ENCODE results near the gene TMEM52. TPM values are rescaled to one million over a fixed set of nuclear protein-coding genes. Genes with fewer than 3 reads are reported as not detected.

TMEM52 gene
- total and polyA plus RNA-seq, 9 of the 15 experiments (the other 6 are each of a cell fraction or from before 2014, with no cell fraction given): 0.37 to 22.5 (median 6.8) TPM

- TF ChIP-seq TEAD4 (IDR thresholded peaks at IDR 0.05; ENCODE audit: low read length): no peak
- peak; percentile 72; the same call in 1 of the 2 replicates for TF ChIP-seq TEAD4 (CRISPR knock-in tag; IDR thresholded peaks at IDR 0.05; ENCODE audit: borderline replicate concordance)
- TF ChIP-seq HSF4 (CRISPR knock-in tag; IDR thresholded peaks at IDR 0.05; ENCODE audit: borderline replicate concordance): no peak
- 0 out of 6 replicates have a peak, but pooled peaks of 1 of the 3 experiments have one; percentile 12 for TF ChIP-seq ZBTB11 (CRISPR knock-in tag; IDR thresholded peaks at IDR 0.05)
- TF ChIP-seq MXI1 (IDR thresholded peaks at IDR 0.05; ENCODE audit: low read depth, low read length): no peak
- peak in 1 of 2 experiments; percentile 71; a peak in 2 of 4 replicates for TF ChIP-seq NONO (IDR thresholded peaks at IDR 0.05; ENCODE audit: low read depth in 2 of 2, low read length in 1 of 2)
- TF ChIP-seq ZNF75A (CRISPR knock-in tag; IDR thresholded peaks at IDR 0.05): no peak
- TF ChIP-seq PRMT5 (CRISPR knock-in tag; IDR thresholded peaks at IDR 0.05): no peak
- TF ChIP-seq U2AF1 (optimal IDR thresholded peaks at IDR 0.05; ENCODE audit: low read depth, low read length): peak; percentile 59
- TF ChIP-seq E2F1 (CRISPR knock-in tag; IDR thresholded peaks at IDR 0.05): peak; percentile 31; the same call in 1 of the 2 replicates
- no peak for TF ChIP-seq ZBTB2 (IDR thresholded peaks at IDR 0.05)
- TF ChIP-seq POLR2B (IDR thresholded peaks at IDR 0.05; ENCODE audit: low read depth, partially characterized antibody): no peak
- no peak for TF ChIP-seq ZNF586 (CRISPR knock-in tag; conservative IDR thresholded peaks at IDR 0.05)
- no peak for TF ChIP-seq ZNF408 (CRISPR knock-in tag; IDR thresholded peaks at IDR 0.05; ENCODE audit: low read depth)
- TF ChIP-seq TAF15 (IDR thresholded peaks at IDR 0.05; ENCODE audit: low read depth, low read length): no peak
- no peak for TF ChIP-seq SLC30A9 (CRISPR knock-in tag; IDR thresholded peaks at IDR 0.05)
- no peak for TF ChIP-seq ID3 (CRISPR knock-in tag; IDR thresholded peaks at IDR 0.05)
- TF ChIP-seq ID3 (tag; IDR thresholded peaks at IDR 0.05): no peak
- TF ChIP-seq CHD1 (IDR thresholded peaks at IDR 0.05; ENCODE audit: low read length): peak; percentile 58
- peak; percentile 86 for TF ChIP-seq MAX (CRISPR knock-in tag; IDR thresholded peaks at IDR 0.05)
- TF ChIP-seq ZNF165 (CRISPR knock-in tag; IDR thresholded peaks at IDR 0.05; ENCODE audit: borderline replicate concordance): no peak
- TF ChIP-seq ZNF217 (CRISPR knock-in tag; IDR thresholded peaks at IDR 0.05): no peak
- no peak for TF ChIP-seq CCAR2 (IDR thresholded peaks at IDR 0.05; ENCODE audit: low read depth, low read length)
Measured at GRCh38 chr1:1918901-1919303, at the start of gene TMEM52 (continued).

Measured in K562 (cell line).